ENCODE results near the gene XRCC3.

The XRCC3 gene

DNA sequence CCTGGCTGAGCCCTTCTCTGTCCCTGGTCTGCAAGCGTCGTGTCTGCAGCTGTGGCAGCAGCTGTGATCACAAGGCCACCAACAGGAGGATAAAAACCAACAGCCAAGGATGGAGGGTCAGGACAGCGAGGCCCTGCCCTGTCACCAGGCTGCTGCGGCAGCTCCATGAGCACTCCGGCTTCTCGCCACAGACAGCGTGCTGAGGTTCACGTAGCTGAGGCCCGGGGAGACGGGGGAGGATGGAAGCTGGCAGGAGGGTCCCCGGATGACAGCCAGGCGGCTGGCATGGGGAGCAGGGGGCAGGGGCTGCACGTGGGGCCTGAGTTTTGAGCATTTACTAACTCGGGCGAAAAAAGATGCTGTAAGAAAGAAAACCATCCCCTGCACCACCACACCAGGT lies 5.4 kb downstream of the XRCC3 start:
- H3K27ac ChIP-seq, result no peak overlapping the region
- no peak overlapping the region for H3K4me3 ChIP-seq (ENCODE audit: low read depth in 1 of 2, low read length in 1 of 2)
- no peaks in the 10 kb centered on the region for H3K9me3 ChIP-seq
- peaks cover 47% of the 10 kb centered on the region for H3K36me3 ChIP-seq
- peaks cover 4% of the 10 kb centered on the region in 2 experiments for H3K4me1 ChIP-seq (ENCODE audit: control insufficient read depth in 1 of 2, insufficient read depth in 1 of 2, low read depth in 1 of 2, low read length in 1 of 2)
- no peaks in the 10 kb centered on the region for H3K27me3 ChIP-seq
- TF ChIP-seq, protein P1, sequence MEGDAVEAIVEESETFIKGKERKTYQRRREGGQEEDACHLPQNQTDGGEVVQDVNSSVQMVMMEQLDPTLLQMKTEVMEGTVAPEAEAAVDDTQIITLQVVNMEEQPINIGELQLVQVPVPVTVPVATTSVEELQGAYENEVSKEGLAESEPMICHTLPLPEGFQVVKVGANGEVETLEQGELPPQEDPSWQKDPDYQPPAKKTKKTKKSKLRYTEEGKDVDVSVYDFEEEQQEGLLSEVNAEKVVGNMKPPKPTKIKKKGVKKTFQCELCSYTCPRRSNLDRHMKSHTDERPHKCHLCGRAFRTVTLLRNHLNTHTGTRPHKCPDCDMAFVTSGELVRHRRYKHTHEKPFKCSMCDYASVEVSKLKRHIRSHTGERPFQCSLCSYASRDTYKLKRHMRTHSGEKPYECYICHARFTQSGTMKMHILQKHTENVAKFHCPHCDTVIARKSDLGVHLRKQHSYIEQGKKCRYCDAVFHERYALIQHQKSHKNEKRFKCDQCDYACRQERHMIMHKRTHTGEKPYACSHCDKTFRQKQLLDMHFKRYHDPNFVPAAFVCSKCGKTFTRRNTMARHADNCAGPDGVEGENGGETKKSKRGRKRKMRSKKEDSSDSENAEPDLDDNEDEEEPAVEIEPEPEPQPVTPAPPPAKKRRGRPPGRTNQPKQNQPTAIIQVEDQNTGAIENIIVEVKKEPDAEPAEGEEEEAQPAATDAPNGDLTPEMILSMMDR (IDR thresholded peaks at IDR 0.05), result no peak

DNA sequence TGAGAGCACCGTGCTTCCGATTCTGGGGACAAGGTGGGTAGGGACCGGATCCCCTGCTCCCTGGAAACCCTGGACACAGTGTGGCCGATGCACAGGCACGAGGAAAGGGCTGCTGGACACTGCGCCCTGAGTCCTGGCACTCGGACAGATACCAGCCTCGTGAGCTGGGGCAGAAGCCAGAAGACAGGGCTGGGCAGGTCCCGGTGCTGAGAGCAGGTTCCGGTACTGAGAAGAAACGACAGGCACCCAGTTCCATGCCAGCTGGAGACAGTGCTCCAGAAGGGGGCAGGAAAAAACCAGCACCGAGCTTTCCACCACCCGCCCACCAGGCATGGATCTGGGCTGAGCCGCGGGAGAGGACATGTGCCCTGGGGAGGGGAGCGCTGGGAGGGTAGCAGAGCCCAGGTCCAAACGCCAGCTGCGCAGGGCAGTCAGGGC lies 6.5 kb downstream of the XRCC3 start:
- Histone ChIP-seq H3K27me3 (no peaks in the 10 kb centered on the region), H3K27ac (no peak overlapping the region), H3K36me3 (peaks cover 58% of the 10 kb centered on the region), H3K4me3 (ENCODE audit: low read depth in 1 of 2, low read length in 1 of 2) (no peak overlapping the region), H3K4me1 (ENCODE audit: control insufficient read depth in 1 of 2, insufficient read depth in 1 of 2, low read depth in 1 of 2, low read length in 1 of 2) (no peaks in the 10 kb centered on the region), H3K9me3 (no peaks in the 10 kb centered on the region)
- TF ChIP-seq, protein P1 (IDR thresholded peaks at IDR 0.05), result no peak

DNA sequence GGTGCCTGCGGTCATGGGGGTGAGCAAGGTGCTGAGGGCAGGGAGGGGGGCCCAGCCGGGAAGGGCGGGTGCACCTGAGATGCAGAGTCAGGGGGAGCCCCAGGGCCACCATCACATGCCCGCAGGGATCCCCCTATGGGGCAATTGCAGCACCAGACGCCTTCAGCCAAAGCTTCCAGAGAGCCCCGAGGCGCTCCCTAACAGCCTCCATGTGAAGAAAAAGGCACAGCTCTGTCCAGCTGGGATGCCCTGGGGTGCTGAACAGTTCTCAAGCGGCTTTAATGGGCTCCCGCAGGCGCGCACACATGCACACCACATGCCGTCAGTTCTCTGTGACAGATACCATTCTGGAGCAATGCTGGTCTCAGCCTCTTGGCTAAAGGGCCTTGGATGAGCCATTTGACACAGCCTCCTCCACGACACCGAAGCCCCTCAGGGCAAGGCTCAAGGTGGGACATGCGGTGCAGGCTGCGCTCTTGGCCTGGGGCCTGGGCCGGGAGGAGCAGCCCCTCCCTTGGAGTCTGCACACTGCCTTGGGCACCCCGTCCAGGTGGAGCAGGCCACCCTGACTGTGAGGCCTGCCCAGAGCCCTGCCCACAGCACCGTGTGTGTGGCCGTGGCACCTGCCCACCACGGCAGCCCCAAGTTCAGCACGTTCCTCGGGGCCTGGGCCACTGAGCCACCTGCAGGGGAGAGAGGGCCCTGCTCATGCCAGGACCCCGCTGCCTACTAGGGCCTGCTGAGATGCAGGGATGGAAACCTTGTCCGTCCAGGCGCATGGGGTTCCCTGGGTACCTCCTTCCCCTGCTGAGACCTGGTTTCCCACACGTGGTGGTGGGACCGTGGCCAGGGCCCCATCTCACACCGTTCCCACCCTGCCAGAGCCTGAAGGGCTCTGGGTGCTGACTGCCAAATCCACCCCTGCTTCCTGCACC lies 7.7 kb downstream of the XRCC3 start:
- peaks cover 69% of the 10 kb centered on the region for H3K36me3 ChIP-seq
- H3K4me3 ChIP-seq (ENCODE audit: low read depth in 1 of 2, low read length in 1 of 2), result no peak overlapping the region
- H3K27ac ChIP-seq, result no peak overlapping the region
- H3K4me1 ChIP-seq (ENCODE audit: control insufficient read depth in 1 of 2, insufficient read depth in 1 of 2, low read depth in 1 of 2, low read length in 1 of 2), result no peaks in the 10 kb centered on the region
- H3K9me3 ChIP-seq, result no peaks in the 10 kb centered on the region
- no peaks in the 10 kb centered on the region for H3K27me3 ChIP-seq
- TF ChIP-seq, protein P1 (IDR thresholded peaks at IDR 0.05), result no peak

DNA sequence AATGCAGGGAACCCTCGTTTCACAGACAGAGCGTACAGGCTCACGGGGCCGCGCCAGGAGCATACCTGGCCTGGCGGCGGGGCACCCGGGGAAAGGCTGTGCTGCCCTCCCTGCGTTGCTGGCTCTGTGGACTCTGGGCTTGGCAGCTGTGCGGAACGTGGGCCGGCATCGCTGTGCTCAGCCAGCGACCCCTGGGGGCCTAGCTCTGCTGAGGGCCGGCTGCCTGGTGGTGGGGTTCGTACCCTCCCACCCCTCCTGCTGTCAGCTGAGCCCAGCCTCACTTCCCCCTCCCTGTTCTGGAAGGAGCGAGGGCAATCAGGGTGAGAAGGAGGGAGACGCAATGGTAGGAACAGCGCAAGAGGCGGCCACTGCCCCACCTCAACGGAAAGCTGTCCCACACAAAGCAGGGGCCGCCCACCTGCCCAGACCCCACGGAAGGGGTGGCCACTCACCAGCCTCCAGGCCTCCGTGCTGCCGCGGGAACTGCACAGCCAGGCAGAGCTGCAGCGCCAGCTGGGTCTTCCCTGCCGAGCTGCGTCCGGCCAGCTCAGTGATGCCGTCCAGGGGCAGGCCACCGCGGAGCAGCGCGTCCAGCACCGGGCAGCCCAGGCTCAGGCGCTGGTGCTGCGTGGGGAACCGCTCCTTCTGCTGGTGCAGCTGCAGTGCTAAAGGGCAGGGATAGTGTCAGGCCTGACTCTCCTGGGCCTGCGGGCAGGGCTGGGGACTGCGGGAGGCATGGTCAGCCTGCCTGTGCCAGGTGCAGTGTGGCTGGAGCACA lies 8.5 kb downstream of the XRCC3 start:
- Histone ChIP-seq H3K27ac (no peak overlapping the region), H3K36me3 (peaks cover 78% of the 10 kb centered on the region), H3K4me3 (ENCODE audit: low read depth in 1 of 2, low read length in 1 of 2) (no peak overlapping the region), H3K27me3 (no peaks in the 10 kb centered on the region), H3K4me1 (ENCODE audit: control insufficient read depth in 1 of 2, insufficient read depth in 1 of 2, low read depth in 1 of 2, low read length in 1 of 2) (no peaks in the 10 kb centered on the region), H3K9me3 (no peaks in the 10 kb centered on the region)
- TF ChIP-seq, protein P1 (IDR thresholded peaks at IDR 0.05), result no peak

- H3K36me3 ChIP-seq, result peaks cover 88% of the 10 kb centered on the region
- no peaks in the 10 kb centered on the region for H3K4me1 ChIP-seq (ENCODE audit: control insufficient read depth in 1 of 2, insufficient read depth in 1 of 2, low read depth in 1 of 2, low read length in 1 of 2)
- H3K27ac ChIP-seq, result no peak overlapping the region
- H3K9me3 ChIP-seq, result no peaks in the 10 kb centered on the region
- no peaks in the 10 kb centered on the region for H3K27me3 ChIP-seq
- TF ChIP-seq, protein P1 (IDR thresholded peaks at IDR 0.05), result no peak
- H3K4me3 ChIP-seq (ENCODE audit: low read depth in 1 of 2, low read length in 1 of 2), result no peak overlapping the region
Observed at GRCh38 chr14:103705504-103706284, 9.6 kb downstream of the XRCC3 start.

All from neutrophil (primary cell).